Activated effector memory CD4-positive, alpha-beta T cell treated with anti-CD3 and anti-CD28 coated beads, Interleukin-2, amount 50 U/mL, for 16 hours (primary cell): Measurements from ENCODE around the gene RAPH1.
"Not testable (repeated sequence)": the region's sequence is repeated elsewhere in the genome, so short reads cannot be mapped to it uniquely, and the experiment has no call there.

ENCODE experiments used
- DNase-seq: peaks from one replicate; pipeline ENCODE4 v3.0.0-alpha.2; 2020

RAPH1 gene

DNA sequence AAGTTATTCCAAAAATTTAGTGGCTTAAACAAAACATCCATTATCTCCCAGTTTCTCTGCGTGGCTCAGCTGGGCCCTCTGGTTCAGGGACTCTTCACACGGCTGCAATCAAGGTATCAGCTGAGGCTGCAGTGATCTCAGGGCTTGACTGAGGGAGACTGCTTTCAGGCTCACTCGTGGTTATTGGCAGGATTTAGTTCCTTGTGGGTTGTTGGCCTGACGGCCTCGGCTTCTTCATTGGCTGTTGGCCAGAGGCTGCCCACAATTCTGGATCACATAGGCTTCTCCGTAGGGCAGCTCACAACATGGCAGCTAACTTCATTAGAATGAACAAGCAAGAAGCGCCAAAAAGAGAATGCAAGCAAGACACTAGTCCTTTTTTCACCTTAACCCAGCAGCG, 116.8 kb downstream of the RAPH1 start:
- DNase-seq: no peak

DNA sequence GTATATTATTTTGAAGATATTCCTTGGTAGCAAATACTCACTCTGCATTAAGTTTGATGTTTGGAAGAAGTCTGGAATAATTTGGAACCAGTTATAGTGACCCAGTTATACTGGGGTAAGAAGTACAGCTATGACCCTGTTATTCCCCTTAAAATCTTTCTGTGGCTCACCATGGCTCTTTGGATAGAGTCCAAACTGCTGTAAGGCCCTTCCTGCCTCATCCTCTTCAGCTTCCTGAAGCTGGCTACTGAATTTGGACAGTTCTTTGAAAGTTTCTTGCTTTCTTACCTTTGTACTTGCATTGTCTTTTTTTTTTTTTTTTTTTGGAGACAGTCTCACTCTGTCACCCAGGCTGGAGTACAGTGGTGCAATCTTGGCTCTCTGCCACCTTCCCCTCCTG, 121.3 kb downstream of the RAPH1 start:
- no peak for DNase-seq

GRCh38 chr2:203412546-203413331, 122.4 kb downstream of the RAPH1 start:
- DNase-seq: no peak

- DNase-seq: no peak
Measured at GRCh38 chr2:203407496-203407895, 127.6 kb downstream of the RAPH1 start.

GRCh38 chr2:203404996-203405395, 130.1 kb downstream of the RAPH1 start:
- DNase-seq: no peak

GRCh38 chr2:203400805-203401585, 134.1 kb downstream of the RAPH1 start:
- no peak for DNase-seq

- DNase-seq: no peak
Measured at GRCh38 chr2:203399031-203399430, 136.1 kb downstream of the RAPH1 start.

DNA sequence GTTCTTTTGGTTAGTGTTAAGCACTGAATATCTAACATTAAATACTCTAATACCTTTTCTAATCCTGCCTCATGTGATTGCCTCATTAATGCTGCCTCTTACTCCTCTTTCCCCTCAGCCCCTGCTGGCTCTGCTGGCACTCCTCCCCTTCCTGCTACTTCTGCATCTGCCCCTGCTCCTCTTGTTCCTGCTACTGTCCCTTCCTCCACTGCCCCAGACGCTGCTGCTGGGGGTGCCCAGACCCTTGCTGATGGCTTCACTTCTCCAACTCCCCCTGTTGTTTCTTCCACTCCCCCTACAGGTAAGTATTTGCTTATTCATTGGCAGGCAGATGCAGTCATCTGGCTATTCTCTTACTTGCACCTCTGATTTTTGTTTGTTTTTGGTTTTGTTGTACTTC, 138.4 kb downstream of the RAPH1 start:
- DNase-seq: no peak

GRCh38 chr2:203395858-203396257, 139.2 kb downstream of the RAPH1 start:
- no peak for DNase-seq

DNA sequence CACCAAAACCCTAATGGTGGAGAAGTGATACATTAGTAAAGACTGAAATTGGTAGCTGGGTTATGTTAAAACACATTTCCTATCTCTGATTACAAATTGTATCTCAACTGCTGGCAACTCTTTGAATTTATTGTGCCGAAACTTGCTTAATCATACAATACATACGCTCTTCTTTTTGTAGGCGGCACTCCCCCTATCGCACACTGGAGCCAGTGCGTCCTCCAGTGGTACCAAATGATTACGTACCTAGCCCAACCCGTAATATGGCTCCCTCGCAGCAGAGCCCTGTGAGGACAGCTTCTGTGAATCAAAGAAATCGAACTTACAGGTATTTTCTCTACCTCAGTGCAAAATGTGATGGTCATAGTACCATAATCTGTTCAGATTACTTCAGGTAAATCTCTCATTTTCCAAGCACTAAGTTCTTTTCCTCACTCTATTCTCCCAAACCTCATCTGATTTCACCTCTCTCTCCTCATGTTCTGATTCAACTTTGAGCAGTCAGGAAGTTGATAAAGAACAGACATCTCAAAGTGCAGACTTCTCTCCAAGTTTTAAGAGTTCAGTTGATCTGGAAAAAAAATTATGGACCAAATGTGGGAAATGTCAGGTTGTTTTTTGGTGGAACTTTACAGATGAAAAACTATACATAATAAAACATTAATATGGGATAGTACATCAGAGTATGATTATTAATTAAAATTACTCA, 140.4 kb downstream of the RAPH1 start:
- no peak for DNase-seq

DNA sequence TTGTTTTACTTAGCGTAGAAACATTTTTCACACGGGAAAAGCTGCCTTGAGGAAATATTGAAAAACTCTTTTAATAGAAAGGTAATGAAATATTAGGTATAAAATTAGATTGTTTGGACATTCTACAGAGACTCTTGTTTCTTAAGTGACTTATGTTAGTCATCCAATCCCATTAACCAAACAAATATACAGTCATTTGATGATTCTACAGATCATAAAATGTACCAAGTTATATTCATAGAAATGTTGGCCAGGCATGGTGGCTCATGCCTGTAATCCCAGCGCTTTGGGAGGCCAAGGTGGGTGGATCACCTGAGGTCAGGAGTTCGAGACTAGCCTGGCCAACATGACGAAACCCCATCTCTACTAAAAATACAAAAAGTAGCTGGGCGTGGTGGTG, 146.9 kb downstream of the RAPH1 start:
- DNase-seq: not testable (repeated sequence)

GRCh38 chr2:203383038-203383437, 152.1 kb downstream of the RAPH1 start:
- no peak for DNase-seq

DNA sequence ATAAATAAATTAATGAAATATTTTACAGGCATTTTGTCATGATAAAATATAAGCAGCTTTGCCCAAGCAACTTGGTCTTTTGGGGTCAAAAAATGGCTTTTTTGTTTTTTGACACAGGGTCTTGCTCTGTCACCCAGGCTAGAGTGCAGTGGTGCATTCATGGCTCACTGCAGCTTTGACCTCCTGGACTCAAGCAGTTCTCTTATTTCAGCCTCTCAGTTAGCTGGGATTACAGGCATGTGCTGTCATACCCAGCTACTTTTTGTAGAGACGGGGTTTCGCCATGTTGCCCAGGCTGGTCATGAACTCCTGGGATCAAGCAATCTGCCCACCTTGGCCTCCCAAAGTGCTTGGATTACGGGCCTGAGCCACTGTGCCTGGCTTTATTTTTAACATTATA, 155.9 kb downstream of the RAPH1 start:
- no peak for DNase-seq

DNA sequence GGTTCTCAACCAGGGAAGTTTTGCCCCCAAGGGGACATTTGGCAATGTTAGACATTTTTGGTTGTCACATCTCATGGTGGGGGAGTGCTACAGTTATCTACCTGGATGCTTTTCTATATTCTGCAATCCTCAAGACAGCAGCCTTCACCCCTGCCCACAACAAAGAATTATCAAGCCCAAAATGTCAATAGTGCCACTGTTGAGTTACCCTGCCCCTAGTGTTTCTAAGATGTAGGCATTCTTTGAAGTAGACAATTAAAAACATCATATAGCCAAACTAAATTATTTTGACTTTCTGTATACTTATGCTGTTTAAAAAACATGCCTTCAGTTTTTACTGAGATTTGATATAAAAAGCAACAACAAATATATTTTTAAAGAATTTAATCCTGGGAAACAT, 158.9 kb downstream of the RAPH1 start:
- DNase-seq: no peak

DNA sequence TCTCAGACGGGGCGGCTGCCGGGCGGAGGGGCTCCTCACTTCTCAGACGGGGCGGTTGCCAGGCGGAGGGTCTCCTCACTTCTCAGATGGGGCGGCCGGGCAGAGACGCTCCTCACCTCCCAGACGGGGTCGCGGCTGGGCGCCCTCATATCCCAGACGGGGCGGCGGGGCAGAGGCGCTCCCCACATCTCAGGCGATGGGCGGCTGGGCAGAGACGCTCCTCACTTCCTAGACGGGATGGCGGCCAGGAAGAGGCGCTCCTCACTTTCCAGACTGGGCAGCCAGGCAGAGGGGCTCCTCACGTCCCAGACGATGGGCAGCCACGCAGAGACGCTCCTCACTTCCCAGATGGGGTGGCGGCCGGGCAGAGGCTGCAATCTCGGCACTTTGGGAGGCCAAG, 162.4 kb downstream of the RAPH1 start:
- DNase-seq: not testable (repeated sequence)

DNA sequence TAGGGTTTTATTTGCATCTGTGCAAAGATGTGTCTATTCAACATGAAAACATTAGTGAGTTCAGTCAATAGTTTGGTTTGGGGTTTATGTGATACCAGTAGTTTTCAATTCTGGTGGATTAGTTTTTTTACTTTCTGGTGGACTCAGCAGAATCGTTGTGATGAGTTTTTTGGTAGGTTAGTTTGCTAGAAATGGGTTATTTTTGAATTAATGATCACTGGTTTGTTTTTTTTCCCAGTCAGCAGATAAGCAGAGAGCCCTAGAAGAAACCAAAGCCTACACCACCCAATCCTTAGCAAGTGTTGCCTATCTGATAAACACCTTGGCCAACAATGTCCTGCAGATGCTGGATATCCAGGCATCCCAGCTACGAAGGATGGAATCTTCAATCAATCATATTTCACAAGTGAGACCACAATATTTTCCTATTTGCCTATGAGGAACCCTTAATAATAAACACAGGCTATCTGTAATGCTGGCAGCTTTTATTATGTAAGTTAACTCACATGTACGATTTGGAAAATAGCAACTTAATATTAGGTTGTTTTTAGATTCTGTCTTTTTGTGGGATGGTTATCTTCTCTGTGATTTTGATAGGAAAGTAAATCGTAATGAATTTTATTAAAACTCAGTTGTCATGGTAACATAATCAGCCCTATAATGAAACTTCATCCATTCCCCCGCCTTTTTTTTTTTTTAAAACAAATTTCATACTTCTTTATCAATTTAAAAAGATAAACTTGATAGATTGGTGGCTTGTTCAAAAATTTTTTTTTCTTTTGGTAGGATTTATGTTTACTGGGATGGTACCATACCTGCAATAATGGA, 168.2 kb downstream of the RAPH1 start:
- DNase-seq: no peak

GRCh38 chr2:203361922-203362321, 173.2 kb downstream of the RAPH1 start:
- no peak for DNase-seq

- no peak for DNase-seq
Measured at GRCh38 chr2:203361495-203361894, 173.6 kb downstream of the RAPH1 start.

DNA sequence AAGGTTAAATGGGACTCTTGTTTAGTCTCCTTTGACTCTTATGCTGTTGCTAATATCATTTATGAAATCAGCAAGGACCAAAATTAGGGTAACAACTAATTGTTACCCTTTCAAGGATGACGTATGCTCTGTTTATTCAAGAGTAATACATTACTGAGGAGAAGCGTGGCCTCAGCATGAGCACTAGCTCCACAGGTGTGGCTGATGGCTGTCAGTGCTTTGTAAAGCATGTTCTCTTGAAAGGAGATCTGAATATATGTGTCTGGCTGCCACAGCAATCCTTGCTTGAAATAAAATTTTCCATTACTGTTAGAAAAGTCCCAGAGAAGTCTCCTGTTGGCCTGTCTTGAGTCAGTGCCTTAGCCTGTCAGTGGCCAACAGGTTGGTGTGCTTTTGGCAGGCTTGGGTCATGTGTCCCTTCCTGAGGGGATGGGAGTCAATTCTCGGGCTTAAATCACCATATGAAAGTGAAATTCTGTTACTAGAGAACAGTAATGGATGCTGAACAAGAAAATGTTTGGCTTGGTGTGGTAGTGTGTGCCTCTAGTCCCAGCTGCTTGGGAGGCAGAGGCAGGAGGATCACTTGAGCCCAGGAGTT, 174.2 kb downstream of the RAPH1 start:
- no peak for DNase-seq

DNA sequence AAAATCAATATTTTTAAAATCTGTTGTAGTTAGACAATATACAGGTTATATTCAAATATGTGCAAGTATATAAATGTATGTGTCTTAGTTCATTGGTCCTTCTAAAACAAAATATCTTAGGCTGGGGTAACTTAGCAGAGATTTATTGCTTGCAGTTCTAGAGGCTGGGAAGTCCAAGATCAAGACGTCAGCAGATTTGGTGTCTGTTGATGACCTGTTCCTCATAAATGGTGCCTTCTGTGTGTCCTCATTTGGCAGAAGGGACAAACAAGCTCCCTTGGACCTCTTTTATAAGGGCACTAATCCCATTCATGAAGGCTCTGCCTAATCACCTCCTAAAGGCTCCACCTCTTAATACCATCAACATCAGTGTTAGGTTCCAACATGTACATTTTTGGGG, 175.7 kb downstream of the RAPH1 start:
- no peak for DNase-seq

DNA sequence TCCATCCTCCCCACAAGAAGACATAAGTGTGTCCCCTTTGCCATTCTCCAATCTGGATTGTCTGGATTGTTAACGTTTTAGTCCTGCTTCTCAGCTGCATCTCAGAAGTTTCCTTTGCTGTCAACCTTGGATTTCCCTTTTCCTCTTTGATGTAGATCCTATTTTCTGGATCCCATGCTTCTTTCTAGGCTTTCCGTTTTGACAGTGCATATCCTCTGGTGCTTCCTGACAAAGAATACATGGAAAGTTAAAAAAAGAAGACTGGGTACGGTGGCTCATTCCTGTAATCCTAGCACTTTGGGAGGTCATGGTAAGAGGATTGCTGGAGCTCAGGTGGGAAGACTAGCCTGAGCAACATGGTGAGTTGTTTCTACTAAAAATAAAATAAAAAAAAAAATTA, 180.1 kb downstream of the RAPH1 start:
- DNase-seq: no peak

DNA sequence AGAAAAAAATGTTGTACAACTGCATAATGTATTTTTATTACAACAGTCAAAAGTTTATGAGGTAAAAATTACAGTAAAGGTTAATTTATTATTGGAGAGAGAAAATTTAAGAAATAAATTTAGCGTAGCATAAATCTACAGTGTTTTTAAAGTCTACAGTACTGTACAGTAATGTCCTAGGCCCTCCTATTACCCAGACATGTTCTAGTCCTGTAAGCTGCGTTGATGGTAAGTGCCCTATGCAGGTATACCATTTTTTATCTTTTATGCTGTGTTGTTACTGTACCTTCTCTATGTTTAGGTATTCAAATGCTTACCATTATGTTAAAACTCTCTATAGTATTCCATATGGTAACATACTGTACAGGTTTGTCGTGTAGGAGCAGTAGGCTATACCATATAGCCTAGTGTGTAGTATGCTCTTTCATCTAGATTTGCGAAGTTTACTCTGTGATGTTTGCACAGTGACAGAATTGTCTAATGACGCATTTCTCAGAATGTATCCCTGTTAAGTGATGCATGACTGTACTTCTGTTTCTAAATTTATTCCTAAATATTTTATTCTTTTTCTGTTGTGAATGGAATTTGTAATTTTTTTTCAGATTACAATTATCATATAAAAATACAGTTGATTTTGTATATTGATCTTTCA, 182.4 kb downstream of the RAPH1 start:
- DNase-seq: no peak
